IPS-18a (cell line): ENCODE data around the gene USP3.

ENCODE experiments used
- H3K27ac ChIP-seq: one replicate; pipeline ENCODE4 v1.5.1; 2013; ENCODE audit warnings: low read length
- H3K27me3 ChIP-seq: one replicate; pipeline ENCODE4 v1.6.1; 2013; ENCODE audit warnings: mild to moderate bottlenecking, low read length; ENCODE audit not compliant: control insufficient read depth, insufficient read depth
- H3K36me3 ChIP-seq: one replicate; pipeline ENCODE4 v1.6.1; 2013; ENCODE audit warnings: low read depth, low read length; ENCODE audit not compliant: control insufficient read depth
- H3K4me1 ChIP-seq: one replicate; pipeline ENCODE4 v1.6.1; 2013; ENCODE audit warnings: low read depth, low read length; ENCODE audit not compliant: control insufficient read depth
- H3K4me3 ChIP-seq: one replicate; pipeline ENCODE4 v1.5.1; 2013; ENCODE audit warnings: low read length
- H3K9ac ChIP-seq: one replicate; pipeline ENCODE4 v1.6.1; 2013; ENCODE audit warnings: mild to moderate bottlenecking, low read length, moderate library complexity
- H3K9me3 ChIP-seq: one replicate; pipeline ENCODE4 v1.6.1; 2013; ENCODE audit warnings: low read depth, low read length; ENCODE audit not compliant: control insufficient read depth

The USP3 gene

GRCh38 chr15:63634154-63634553 is 129.8 kb downstream of the USP3 start:
- Histone ChIP-seq H3K36me3 (peaks cover 35% of the 10 kb centered on the region), H3K27ac (no peak overlapping the region), H3K27me3 (no peaks in the 10 kb centered on the region), H3K9ac (no peak overlapping the region), H3K4me3 (no peak overlapping the region), H3K9me3 (no peaks in the 10 kb centered on the region), H3K4me1 (no peaks in the 10 kb centered on the region)

- no peak overlapping the region for H3K4me3 ChIP-seq
- no peaks in the 10 kb centered on the region for H3K27me3 ChIP-seq
- no peak overlapping the region for H3K27ac ChIP-seq
- no peaks in the 10 kb centered on the region for H3K4me1 ChIP-seq
- peaks cover 46% of the 10 kb centered on the region for H3K36me3 ChIP-seq
- H3K9ac ChIP-seq, result no peak overlapping the region
- H3K9me3 ChIP-seq, result no peaks in the 10 kb centered on the region
Observed at GRCh38 chr15:63636518-63637061, 132.2 kb downstream of the USP3 start.

- Histone ChIP-seq H3K27me3 (no peaks in the 10 kb centered on the region), H3K4me3 (no peak overlapping the region), H3K36me3 (peaks cover 38% of the 10 kb centered on the region), H3K9ac (no peak overlapping the region), H3K27ac (no peak overlapping the region), H3K4me1 (no peaks in the 10 kb centered on the region), H3K9me3 (no peaks in the 10 kb centered on the region)
Observed at GRCh38 chr15:63638839-63639238, 134.4 kb downstream of the USP3 start.

DNA sequence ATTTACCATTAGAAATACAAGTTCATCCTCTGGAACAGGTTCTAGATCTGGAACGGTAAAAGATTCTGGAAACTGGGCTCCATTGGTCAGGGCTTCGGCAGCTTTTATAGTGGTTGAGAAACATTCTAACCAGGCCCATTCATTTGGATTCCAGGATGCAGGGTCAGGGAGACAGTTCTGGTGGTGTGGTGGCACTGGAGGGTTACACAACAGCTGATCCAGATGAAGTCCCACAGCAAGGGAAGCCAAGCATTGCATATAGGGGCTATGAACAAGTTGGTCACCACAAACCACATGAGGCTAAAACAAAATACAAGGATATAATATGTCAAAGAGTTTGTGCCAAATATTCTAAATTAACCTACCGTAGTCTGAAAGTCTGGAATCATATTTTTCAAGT is 135.8 kb downstream of the USP3 start:
- Histone ChIP-seq H3K27me3 (no peaks in the 10 kb centered on the region), H3K36me3 (peaks cover 45% of the 10 kb centered on the region), H3K27ac (no peak overlapping the region), H3K4me3 (no peak overlapping the region), H3K9me3 (no peaks in the 10 kb centered on the region), H3K9ac (no peak overlapping the region), H3K4me1 (no peaks in the 10 kb centered on the region)
